IPS-15b (cell line): ENCODE measurements around the gene MGMT.

Source experiments
- H3K27me3 ChIP-seq: one replicate; pipeline ENCODE4 v1.6.1; 2013; ENCODE audit warnings: low read length; ENCODE audit not compliant: control insufficient read depth, insufficient read depth
- H3K36me3 ChIP-seq: one replicate; pipeline ENCODE4 v1.6.1; 2013; ENCODE audit warnings: low read length; ENCODE audit not compliant: control insufficient read depth, insufficient read depth
- H3K4me1 ChIP-seq: one replicate; pipeline ENCODE4 v1.6.1; 2013; ENCODE audit warnings: mild to moderate bottlenecking, low read length; ENCODE audit not compliant: control insufficient read depth, insufficient read depth
- H3K4me3 ChIP-seq: one replicate; pipeline ENCODE4 v1.5.1; 2013; ENCODE audit warnings: low read depth, low read length
- H3K9ac ChIP-seq: one replicate; pipeline ENCODE4 v1.6.1; 2013; ENCODE audit warnings: low read depth, mild to moderate bottlenecking, low read length
- H3K9me3 ChIP-seq: one replicate; pipeline ENCODE4 v1.6.1; 2013; ENCODE audit warnings: mild to moderate bottlenecking, low read length; ENCODE audit not compliant: control insufficient read depth, insufficient read depth

The MGMT gene

DNA sequence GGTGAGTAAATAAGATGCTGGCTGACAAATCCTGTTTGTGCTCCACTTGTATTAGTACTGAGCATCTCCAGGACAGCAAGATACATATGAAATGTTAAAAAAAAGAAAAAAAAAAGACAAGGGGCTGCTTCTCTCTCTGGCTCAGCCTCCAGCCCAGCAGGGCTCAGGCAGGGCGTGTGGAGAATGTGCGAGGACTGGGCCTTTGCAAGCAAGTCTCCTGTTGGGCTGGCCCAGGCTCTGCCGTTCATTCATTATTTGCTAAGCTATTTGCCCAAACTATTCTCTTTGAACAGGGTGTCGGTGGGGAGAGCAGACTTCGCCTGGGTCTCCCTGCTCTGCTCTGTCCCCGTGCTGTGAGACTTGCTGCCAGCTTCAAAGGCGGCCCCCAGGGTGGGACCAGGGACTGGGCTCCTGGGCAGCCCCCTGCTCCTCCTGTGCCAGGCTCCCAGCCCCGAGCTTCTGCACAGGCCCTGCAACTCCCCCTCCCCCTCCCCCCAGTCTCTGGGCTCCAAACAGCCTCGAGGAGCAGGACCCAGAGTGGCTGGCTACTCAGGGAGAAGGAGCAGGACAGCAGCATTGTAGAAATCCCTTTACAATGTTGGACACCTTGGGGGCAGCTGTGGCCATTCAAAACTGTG lies 25.6 kb upstream of the MGMT start:
- Histone ChIP-seq H3K4me1 (no peaks in the 10 kb centered on the region), H3K4me3 (no peak overlapping the region), H3K9ac (no peak overlapping the region), H3K9me3 (peaks cover 2% of the 10 kb centered on the region), H3K36me3 (no peaks in the 10 kb centered on the region), H3K27me3 (no peaks in the 10 kb centered on the region)

DNA sequence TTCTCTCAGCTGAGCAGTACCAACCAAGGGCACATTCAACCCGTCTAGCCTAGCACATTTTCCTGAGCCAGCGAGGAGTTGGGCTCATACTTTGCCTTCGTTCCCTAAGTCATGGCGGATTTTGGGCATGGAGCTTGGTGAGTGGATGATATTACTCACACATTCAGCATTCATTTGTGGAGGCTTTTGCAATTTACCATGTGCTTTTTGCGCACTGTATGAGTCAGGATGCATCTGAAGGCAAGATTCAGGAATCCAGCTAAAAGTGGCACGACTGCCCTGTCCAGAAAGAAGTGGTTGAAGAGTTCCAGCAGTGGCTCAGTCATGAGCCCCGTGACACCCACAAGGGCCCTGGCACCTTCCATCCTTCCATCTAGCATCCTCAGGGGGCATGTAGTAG lies 24.2 kb upstream of the MGMT start:
- no peak overlapping the region for H3K4me3 ChIP-seq
- H3K27me3 ChIP-seq, result no peaks in the 10 kb centered on the region
- H3K9ac ChIP-seq, result no peak overlapping the region
- H3K36me3 ChIP-seq, result no peaks in the 10 kb centered on the region
- no peaks in the 10 kb centered on the region for H3K9me3 ChIP-seq
- no peaks in the 10 kb centered on the region for H3K4me1 ChIP-seq

DNA sequence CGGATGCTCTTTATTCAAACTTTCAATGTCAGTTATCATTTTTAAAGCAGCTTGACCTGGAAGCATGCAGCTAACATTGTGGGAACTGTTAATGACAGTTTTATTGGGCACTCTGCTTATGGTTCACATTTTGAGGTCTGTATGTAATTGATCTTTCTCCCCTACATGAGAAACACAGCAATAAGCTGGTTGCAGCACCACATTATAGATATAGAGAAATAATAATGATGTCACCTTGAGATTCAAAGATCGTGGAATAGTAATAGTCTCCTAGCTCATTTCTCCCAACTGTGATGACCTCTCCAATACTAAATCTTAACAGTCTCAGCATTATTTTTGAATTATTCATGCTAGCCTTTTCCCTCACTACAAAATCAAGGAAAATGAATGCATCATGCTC lies 22.7 kb upstream of the MGMT start:
- H3K9ac ChIP-seq, result no peak overlapping the region
- H3K27me3 ChIP-seq, result no peaks in the 10 kb centered on the region
- no peaks in the 10 kb centered on the region for H3K36me3 ChIP-seq
- no peaks in the 10 kb centered on the region for H3K4me1 ChIP-seq
- H3K9me3 ChIP-seq, result no peaks in the 10 kb centered on the region
- no peak overlapping the region for H3K4me3 ChIP-seq

DNA sequence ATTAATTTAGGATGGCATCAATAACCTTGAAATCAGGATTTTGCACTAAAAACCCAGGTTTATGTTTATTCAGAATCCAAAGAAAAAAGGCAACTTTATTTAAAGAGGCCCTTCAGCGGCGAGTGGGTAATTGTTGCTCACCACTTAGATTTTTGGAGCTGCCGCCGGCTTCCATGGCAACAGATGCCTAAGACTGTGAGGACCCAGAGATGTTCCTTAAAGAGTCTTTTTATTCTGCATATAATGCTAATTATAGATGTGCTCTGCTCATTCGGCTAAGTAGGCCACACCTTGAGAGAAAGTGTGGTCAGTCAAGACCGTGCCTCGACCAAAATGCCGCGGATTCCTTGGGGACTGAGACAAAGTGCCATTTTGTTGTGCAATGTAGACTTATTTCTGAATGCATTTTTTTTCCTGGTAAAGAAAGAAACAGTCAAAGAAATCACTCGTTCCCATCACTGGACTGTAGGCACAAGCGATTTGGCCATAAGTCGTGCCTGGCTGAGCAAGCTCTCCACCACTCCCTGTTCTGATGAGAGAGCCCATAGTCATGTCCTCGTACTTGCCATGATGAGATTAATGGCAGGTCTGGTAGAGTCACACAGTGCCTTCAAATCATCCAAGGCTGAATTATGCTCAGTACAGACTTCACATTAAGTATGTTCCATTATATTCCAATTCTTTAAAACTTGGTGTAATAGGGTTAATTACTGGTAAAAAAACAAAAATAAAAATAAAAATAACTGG lies 21.4 kb upstream of the MGMT start:
- Histone ChIP-seq H3K36me3 (no peaks in the 10 kb centered on the region), H3K4me1 (no peaks in the 10 kb centered on the region), H3K4me3 (no peak overlapping the region), H3K9ac (no peak overlapping the region), H3K9me3 (no peaks in the 10 kb centered on the region), H3K27me3 (no peaks in the 10 kb centered on the region)

- H3K9me3 ChIP-seq, result no peaks in the 10 kb centered on the region
- H3K27me3 ChIP-seq, result no peaks in the 10 kb centered on the region
- no peaks in the 10 kb centered on the region for H3K4me1 ChIP-seq
- no peak overlapping the region for H3K4me3 ChIP-seq
- no peak overlapping the region for H3K9ac ChIP-seq
- H3K36me3 ChIP-seq, result no peaks in the 10 kb centered on the region
Observed at GRCh38 chr10:129446183-129446581, 20.9 kb upstream of the MGMT start.

GRCh38 chr10:129447486-129447885 lies 19.6 kb upstream of the MGMT start:
- Histone ChIP-seq H3K4me3 (no peak overlapping the region), H3K36me3 (no peaks in the 10 kb centered on the region), H3K9me3 (no peaks in the 10 kb centered on the region), H3K27me3 (no peaks in the 10 kb centered on the region), H3K4me1 (no peaks in the 10 kb centered on the region), H3K9ac (no peak overlapping the region)

- Histone ChIP-seq H3K36me3 (no peaks in the 10 kb centered on the region), H3K27me3 (no peaks in the 10 kb centered on the region), H3K4me3 (no peak overlapping the region), H3K4me1 (no peaks in the 10 kb centered on the region), H3K9me3 (no peaks in the 10 kb centered on the region), H3K9ac (no peak overlapping the region)
Observed at GRCh38 chr10:129448086-129448485, 19.0 kb upstream of the MGMT start.

DNA sequence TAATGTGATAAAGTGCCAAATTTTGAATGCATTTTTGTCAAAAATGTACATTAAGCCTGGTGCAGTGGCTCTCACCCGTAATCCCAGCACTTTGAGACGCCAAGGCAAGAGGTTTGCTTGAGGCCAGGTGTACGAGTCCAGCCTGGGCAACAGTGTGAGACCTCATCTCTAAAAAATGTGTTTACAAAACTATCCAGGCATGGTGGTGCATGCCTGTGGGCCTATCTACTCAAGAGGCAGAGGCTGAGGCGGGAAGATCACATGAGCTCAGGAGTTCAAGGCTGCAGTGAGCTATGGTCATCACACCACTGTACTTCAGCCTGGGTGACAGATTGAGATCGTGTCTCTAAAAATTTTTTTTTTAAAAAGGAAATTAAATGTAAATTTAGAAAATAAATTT lies 18.5 kb upstream of the MGMT start:
- Histone ChIP-seq H3K27me3 (no peaks in the 10 kb centered on the region), H3K9ac (no peak overlapping the region), H3K36me3 (no peaks in the 10 kb centered on the region), H3K4me1 (no peaks in the 10 kb centered on the region), H3K4me3 (no peak overlapping the region), H3K9me3 (no peaks in the 10 kb centered on the region)

- H3K27me3 ChIP-seq, result no peaks in the 10 kb centered on the region
- H3K9me3 ChIP-seq, result no peaks in the 10 kb centered on the region
- H3K9ac ChIP-seq, result no peak overlapping the region
- no peaks in the 10 kb centered on the region for H3K36me3 ChIP-seq
- no peaks in the 10 kb centered on the region for H3K4me1 ChIP-seq
- H3K4me3 ChIP-seq, result no peak overlapping the region
Observed at GRCh38 chr10:129449893-129450292, 17.1 kb upstream of the MGMT start.

DNA sequence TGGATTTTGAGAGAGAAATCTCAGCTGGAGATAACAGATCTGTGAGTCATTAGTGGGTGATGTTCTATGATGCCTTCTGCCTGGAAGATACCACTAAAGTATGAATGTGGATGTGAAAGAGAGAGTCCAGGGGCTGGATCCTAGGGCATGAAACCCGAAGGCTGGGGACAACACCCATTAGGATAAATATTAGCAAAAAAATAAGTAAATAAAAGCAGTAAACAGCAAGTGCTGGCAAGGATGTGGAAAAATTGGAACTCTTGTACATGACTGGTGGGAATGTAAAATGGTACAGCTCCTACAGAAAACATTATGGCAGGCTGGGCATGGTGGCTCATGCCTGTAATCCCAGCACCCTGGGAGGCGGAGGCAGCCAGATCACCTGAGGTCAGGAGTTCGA lies 16.6 kb upstream of the MGMT start:
- no peak overlapping the region for H3K4me3 ChIP-seq
- no peaks in the 10 kb centered on the region for H3K4me1 ChIP-seq
- no peaks in the 10 kb centered on the region for H3K9me3 ChIP-seq
- no peak overlapping the region for H3K9ac ChIP-seq
- no peaks in the 10 kb centered on the region for H3K36me3 ChIP-seq
- H3K27me3 ChIP-seq, result no peaks in the 10 kb centered on the region

- Histone ChIP-seq H3K4me1 (no peaks in the 10 kb centered on the region), H3K27me3 (no peaks in the 10 kb centered on the region), H3K9ac (no peak overlapping the region), H3K36me3 (no peaks in the 10 kb centered on the region), H3K4me3 (no peak overlapping the region), H3K9me3 (no peaks in the 10 kb centered on the region)
Observed at GRCh38 chr10:129455625-129456024, 11.4 kb upstream of the MGMT start.

- H3K4me3 ChIP-seq, result no peak overlapping the region
Observed at GRCh38 chr10:129459762-129460539, 7.1 kb upstream of the MGMT start.

More at GRCh38 chr10:129459762-129460539, 7.1 kb upstream of the MGMT start:
- H3K4me1 ChIP-seq, result no peaks in the 10 kb centered on the region
- no peaks in the 10 kb centered on the region for H3K27me3 ChIP-seq
- H3K9ac ChIP-seq, result no peak overlapping the region
- H3K36me3 ChIP-seq, result no peaks in the 10 kb centered on the region
- H3K9me3 ChIP-seq, result no peaks in the 10 kb centered on the region
